GM12878 (cell line): ENCODE measurements around the gene ELAPOR1. TPM values are rescaled to one million over a fixed set of nuclear protein-coding genes. Genes with fewer than 3 reads are reported as not detected.

Experiments used
- ATAC-seq: fragments of 200-7000 bp; cut with Tn5 transposase; 3 replicates; pipeline ENCODE4 v1.9.1; 2020; ENCODE audit warnings: mild to moderate bottlenecking, moderate library complexity
- BruUV-seq: library from RNA; stranded (reverse); fragments of 400-500 nt; replicated peaks from 2 replicates; lab custom pipeline; 2021; lab: Mats Ljungman, UMichigan
- CTCF ChIA-PET: fragments of 300-600 bp; sonication (Branson Sonifier 250); formaldehyde crosslinking; extraction: SDS; loops from one replicate; lab custom pipeline; 2021; ENCODE audit warnings: inconsistent platforms; lab: Yijun Ruan, JAX
- POLR2A ChIA-PET: fragments of 350-600 bp; formaldehyde crosslinking; extraction: SDS; loops from one replicate; lab custom pipeline; 2021; ENCODE audit warnings: inconsistent platforms; lab: Charles Lee
- RAD21 ChIA-PET: fragments of 300-600 bp; sonication (Branson Sonifier 250); formaldehyde crosslinking; loops from one replicate; lab custom pipeline; 2023; ENCODE audit warnings: antibody characterized with exemption; ENCODE audit not compliant: unreplicated experiment; lab: Charles Lee
- SMC1A ChIA-PET: fragments of 300-600 bp; sonication (Branson Sonifier 250); formaldehyde crosslinking; loops from one replicate; lab custom pipeline; 2023; ENCODE audit not compliant: unreplicated experiment, uncharacterized antibody; lab: Charles Lee
- DNase-seq: peaks from one replicate; pipeline ENCODE4 v3.0.0-alpha.2; 2011; ENCODE audit warnings: low read depth, low spot score
- FAIRE-seq: peaks from 3 replicates; lab custom pipeline; 2011; peaks lifted over from hg19 to GRCh38; lab: Jason Lieb, UNC
- H2AFZ ChIP-seq: 2 replicates; pipeline ENCODE4 v1.6.0; 2011; ENCODE audit warnings: low read depth, low read length, control low read depth; ENCODE audit not compliant: control insufficient read depth
- H3K27ac ChIP-seq: 2 replicates; pipeline ENCODE4 v1.5.1; 2011; ENCODE audit warnings: control low read depth; ENCODE audit not compliant: control insufficient read depth, insufficient read depth
- H3K27me3 ChIP-seq, 2 experiments: replicated peaks in 1 of 2; 2 replicates each; pipeline versions ENCODE4 v1.6.0 to v1.6.1; 2011; ENCODE audit warnings: low read length in 1 of 2; ENCODE audit not compliant: control insufficient read depth in 2 of 2, insufficient read depth in 2 of 2
- H3K36me3 ChIP-seq, 2 experiments: 2 replicates each; pipeline ENCODE4 v1.5.1; 2011; ENCODE audit warnings: low read length in 1 of 2; ENCODE audit not compliant: control insufficient read depth in 2 of 2, insufficient read depth in 2 of 2
- H3K4me1 ChIP-seq: 2 replicates; pipeline ENCODE4 v1.6.1; 2011; ENCODE audit warnings: mild to moderate bottlenecking, low read length, moderate library complexity, mixed read lengths; ENCODE audit not compliant: control insufficient read depth, insufficient read depth
- H3K4me2 ChIP-seq: 2 replicates; pipeline ENCODE4 v1.6.0; 2011; ENCODE audit warnings: control low read depth; ENCODE audit not compliant: control insufficient read depth, insufficient read depth
- H3K4me3 ChIP-seq: fragments of 200-600 bp; sonication (generic); 2 replicates; pipeline ENCODE4 v1.5.1; 2016
- H3K79me2 ChIP-seq: 2 replicates; pipeline ENCODE4 v1.6.0; 2011; ENCODE audit warnings: low read length; ENCODE audit not compliant: control insufficient read depth, insufficient read depth
- H3K9ac ChIP-seq: 2 replicates; pipeline ENCODE4 v1.8.0; 2011; ENCODE audit warnings: low read length, control low read depth, mixed read lengths; ENCODE audit not compliant: control insufficient read depth, insufficient read depth
- H3K9me3 ChIP-seq: replicated peaks from 3 replicates; pipeline ENCODE4 v1.5.1; 2011; ENCODE audit warnings: mild to moderate bottlenecking, low read length; ENCODE audit not compliant: control insufficient read depth, insufficient read depth
- H4K20me1 ChIP-seq: 2 replicates; pipeline ENCODE4 v1.6.0; 2011; ENCODE audit not compliant: control insufficient read depth, insufficient read depth
- BMI1 ChIP-seq: fragments of 450-650 bp; IDR thresholded peaks from 2 replicates; pipeline ENCODE4 v1.6.1; 2016; ENCODE audit warnings: mild to moderate bottlenecking, moderate library complexity, borderline replicate concordance
- CHD1 ChIP-seq: IDR thresholded peaks from 2 replicates; pipeline ENCODE4 v1.6.1; 2012; ENCODE audit warnings: low read depth, low read length, improper control_type of control experiment
- ESRRA ChIP-seq: IDR thresholded peaks from 2 replicates; pipeline ENCODE4 v1.6.1; 2012; ENCODE audit warnings: mild to moderate bottlenecking, low read length, improper control_type of control experiment
- GATAD2B ChIP-seq: fragments of 450-650 bp; conservative IDR thresholded peaks from 2 replicates; pipeline ENCODE4 v1.6.1; 2017; ENCODE audit warnings: low read depth, mild to moderate bottlenecking, moderate library complexity
- IKZF2 ChIP-seq, 2 experiments: fragments of 450-650 bp; IDR thresholded peaks; 2 replicates each; pipeline ENCODE4 v1.6.1; 2017; ENCODE audit warnings: mild to moderate bottlenecking in 2 of 2, moderate library complexity in 2 of 2
- MEF2B ChIP-seq: fragments of 450-650 bp; IDR thresholded peaks from 2 replicates; pipeline ENCODE4 v1.6.1; 2018; ENCODE audit warnings: mild to moderate bottlenecking, moderate library complexity; ENCODE audit not compliant: partially characterized antibody, poor library complexity, severe bottlenecking
- MTA3 ChIP-seq: IDR thresholded peaks from 2 replicates; pipeline ENCODE4 v1.6.1; 2012; ENCODE audit warnings: low read length, inconsistent platforms, borderline replicate concordance
- NRF1 ChIP-seq: conservative IDR thresholded peaks from 2 replicates; pipeline ENCODE4 v1.6.1; 2011; ENCODE audit warnings: mild to moderate bottlenecking, low read depth, low read length, improper control_type of control experiment
- POLR2AphosphoS5 ChIP-seq: IDR thresholded peaks from 2 replicates; pipeline ENCODE4 v1.6.1; 2011; ENCODE audit warnings: mild to moderate bottlenecking, low read length, inconsistent platforms
- RBBP5 ChIP-seq: fragments of 200-600 bp; sonication (generic); conservative IDR thresholded peaks from 2 replicates; pipeline ENCODE4 v1.6.1; 2016
- WGBS: methylation state at CpG from one replicate; pipeline ENCODE4 v1.1.6; 2016; ENCODE audit warnings: low lambda C conversion rate; ENCODE audit not compliant: insufficient replicate concordance, insufficient coverage; ENCODE audit errors: missing lambda C conversion rate; 5-methylcytosine and 5-hydroxymethylcytosine counted together
- in situ Hi-C: fragments of 300-500 bp; cut with MboI; formaldehyde crosslinking; loops from 9 replicates; pipeline ENCODE4 v1.14.3; 2018; ENCODE audit warnings: mixed read lengths
- intact Hi-C: fragments of 100-400 bp; cut with micrococcal nuclease; formaldehyde crosslinking; loops from one replicate; pipeline ENCODE4 v1.14.2; 2022; ENCODE audit not compliant: unreplicated experiment
- polyA plus RNA-seq, 11 experiments: library from polyadenylated mRNA; depleted of rRNA in 4 of 11; unstranded in 6 of 11; stranded (reverse) in 5 of 11; fragments of >200 nt; fragmentation: Nextera tagmentation in 4 of 11; fragmentation: Illumina TruSeq in 1 of 11; extraction: Ambion mirVana in 4 of 11; extraction: Trizol in 1 of 11; gene quantifications; 1 replicate in 1 of 11; 2 replicates in 10 of 11; pipeline versions ENCODE4 v1.2.1 to v1.2.3, GENCODE V29; 2011 to 2016; ENCODE audit warnings: inconsistent platforms in 2 of 11, missing spikeins in 2 of 11, low read depth in 1 of 11
- total RNA-seq, 4 experiments: library from RNA; depleted of rRNA in 3 of 4; stranded (reverse); fragments of >200 nt in 3 of 4; fragmentation: Illumina TruSeq in 1 of 4; extraction: Trizol in 1 of 4; gene quantifications; 2 replicates each; pipeline versions ENCODE4 v1.2.1 to v1.2.3, GENCODE V29; 2013 to 2021
- TF ChIP-seq, protein P1 (sequence below): fragments of 450-650 bp; IDR thresholded peaks from 2 replicates; pipeline ENCODE4 v1.6.1; 2018; ENCODE audit warnings: mild to moderate bottlenecking, low read depth, moderate library complexity; ENCODE audit not compliant: partially characterized antibody
- TF ChIP-seq, protein P2 (sequence below): fragments of 450-650 bp; formaldehyde crosslinking; IDR thresholded peaks from 2 replicates; pipeline ENCODE4 v1.5.0; 2022; ENCODE audit warnings: mild to moderate bottlenecking, missing genetic modification characterization
- TF ChIP-seq, protein P3 (sequence below): fragments of 450-650 bp; IDR thresholded peaks from 2 replicates; pipeline ENCODE4 v1.6.1; 2017; ENCODE audit warnings: mild to moderate bottlenecking, low read depth, inconsistent platforms; ENCODE audit not compliant: poor library complexity, severe bottlenecking
- TF ChIP-seq, protein P4 (sequence below): IDR thresholded peaks from 2 replicates; pipeline ENCODE4 v1.6.1; 2012; ENCODE audit warnings: low read depth, low read length, improper control_type of control experiment

Gene ELAPOR1
- total and polyA plus RNA-seq, 10 of the 15 experiments (the other 5 are each of a cell fraction or from before 2014, with no cell fraction given) = 0.04 to 2.1 (median 0.19) TPM; not detected in 2

DNA sequence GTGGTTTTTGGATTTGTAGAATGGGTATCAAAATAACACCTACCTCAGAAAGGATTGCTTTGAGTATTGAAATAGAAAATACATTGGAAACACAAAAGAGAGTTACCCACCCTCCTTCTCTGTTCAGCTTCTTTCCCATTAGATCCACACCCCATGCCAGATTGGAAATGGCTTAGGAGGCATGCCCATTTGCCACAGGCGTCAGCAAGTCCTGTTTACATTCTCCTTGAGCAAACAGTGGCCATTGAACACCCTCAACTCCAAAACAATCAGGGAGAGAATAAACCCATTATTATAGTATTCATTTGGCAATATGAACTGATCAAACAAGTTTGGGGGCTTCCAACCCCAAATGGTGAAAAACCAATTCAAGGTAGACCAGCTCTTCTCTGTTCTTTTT, 2.4 kb downstream of the ELAPOR1 start:
- Histone ChIP-seq H3K27me3 (peaks cover 8 to 11% of the 10 kb centered on the region in 2 experiments), H3K4me2 (no peak overlapping the region), H4K20me1 (no peaks in the 10 kb centered on the region), H3K36me3 (no peaks in the 10 kb centered on the region), H3K9ac (no peak overlapping the region), H2AFZ (no peak overlapping the region), H3K27ac (no peak overlapping the region), H3K79me2 (no peaks in the 10 kb centered on the region), H3K4me1 (peaks cover 15% of the 10 kb centered on the region), H3K4me3 (no peak overlapping the region), H3K9me3 (no peaks in the 10 kb centered on the region)
- SMC1A ChIA-PET = interaction anchor here (0.6 to 1.0 kb wide), 4 partner anchors 15 to 381 kb away, joined by 3 read pairs; no protein-coding TSS in a partner anchor
- FAIRE-seq = no peak
- no peak for ATAC-seq
- no TSS peak for BruUV-seq
- POLR2A ChIA-PET = interaction anchor here (0.6 kb wide), 1 partner anchor 70 kb away, joined by 5 read pairs; no protein-coding TSS in a partner anchor
- in situ Hi-C loops = no loop called here
- WGBS = 0% methylated on average over 1 of the region's 1 CpG
- CTCF ChIA-PET = interaction anchor here (0.8 to 1.8 kb wide), 2 partner anchors 16 to 290 kb away, joined by 4 to 5 read pairs; no protein-coding TSS in a partner anchor
- DNase-seq = no peak
- RAD21 ChIA-PET = interaction anchor here (1.0 to 1.2 kb wide), 2 partner anchors 15 to 74 kb away, joined by 3 read pairs; partner anchors contain the start of gene WDR47
- intact Hi-C loops = loop anchor here (10.0 kb wide), 1 partner anchor 279 kb away; the partner anchor contains the start of gene SORT1
- TF ChIP-seq POLR2AphosphoS5 (no peak), RBBP5 (no peak), BMI1 (no peak), MTA3 (no peak), MEF2B (no peak), IKZF2 (IDR thresholded peaks at IDR 0.05) (no peak), GATAD2B (no peak), NRF1 (no peak), CHD1 (no peak), ESRRA (no peak)
- TF ChIP-seq, protein P1, sequence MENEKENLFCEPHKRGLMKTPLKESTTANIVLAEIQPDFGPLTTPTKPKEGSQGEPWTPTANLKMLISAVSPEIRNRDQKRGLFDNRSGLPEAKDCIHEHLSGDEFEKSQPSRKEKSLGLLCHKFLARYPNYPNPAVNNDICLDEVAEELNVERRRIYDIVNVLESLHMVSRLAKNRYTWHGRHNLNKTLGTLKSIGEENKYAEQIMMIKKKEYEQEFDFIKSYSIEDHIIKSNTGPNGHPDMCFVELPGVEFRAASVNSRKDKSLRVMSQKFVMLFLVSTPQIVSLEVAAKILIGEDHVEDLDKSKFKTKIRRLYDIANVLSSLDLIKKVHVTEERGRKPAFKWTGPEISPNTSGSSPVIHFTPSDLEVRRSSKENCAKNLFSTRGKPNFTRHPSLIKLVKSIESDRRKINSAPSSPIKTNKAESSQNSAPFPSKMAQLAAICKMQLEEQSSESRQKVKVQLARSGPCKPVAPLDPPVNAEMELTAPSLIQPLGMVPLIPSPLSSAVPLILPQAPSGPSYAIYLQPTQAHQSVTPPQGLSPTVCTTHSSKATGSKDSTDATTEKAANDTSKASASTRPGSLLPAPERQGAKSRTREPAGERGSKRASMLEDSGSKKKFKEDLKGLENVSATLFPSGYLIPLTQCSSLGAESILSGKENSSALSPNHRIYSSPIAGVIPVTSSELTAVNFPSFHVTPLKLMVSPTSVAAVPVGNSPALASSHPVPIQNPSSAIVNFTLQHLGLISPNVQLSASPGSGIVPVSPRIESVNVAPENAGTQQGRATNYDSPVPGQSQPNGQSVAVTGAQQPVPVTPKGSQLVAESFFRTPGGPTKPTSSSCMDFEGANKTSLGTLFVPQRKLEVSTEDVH = no peak
- TF ChIP-seq, protein P2, sequence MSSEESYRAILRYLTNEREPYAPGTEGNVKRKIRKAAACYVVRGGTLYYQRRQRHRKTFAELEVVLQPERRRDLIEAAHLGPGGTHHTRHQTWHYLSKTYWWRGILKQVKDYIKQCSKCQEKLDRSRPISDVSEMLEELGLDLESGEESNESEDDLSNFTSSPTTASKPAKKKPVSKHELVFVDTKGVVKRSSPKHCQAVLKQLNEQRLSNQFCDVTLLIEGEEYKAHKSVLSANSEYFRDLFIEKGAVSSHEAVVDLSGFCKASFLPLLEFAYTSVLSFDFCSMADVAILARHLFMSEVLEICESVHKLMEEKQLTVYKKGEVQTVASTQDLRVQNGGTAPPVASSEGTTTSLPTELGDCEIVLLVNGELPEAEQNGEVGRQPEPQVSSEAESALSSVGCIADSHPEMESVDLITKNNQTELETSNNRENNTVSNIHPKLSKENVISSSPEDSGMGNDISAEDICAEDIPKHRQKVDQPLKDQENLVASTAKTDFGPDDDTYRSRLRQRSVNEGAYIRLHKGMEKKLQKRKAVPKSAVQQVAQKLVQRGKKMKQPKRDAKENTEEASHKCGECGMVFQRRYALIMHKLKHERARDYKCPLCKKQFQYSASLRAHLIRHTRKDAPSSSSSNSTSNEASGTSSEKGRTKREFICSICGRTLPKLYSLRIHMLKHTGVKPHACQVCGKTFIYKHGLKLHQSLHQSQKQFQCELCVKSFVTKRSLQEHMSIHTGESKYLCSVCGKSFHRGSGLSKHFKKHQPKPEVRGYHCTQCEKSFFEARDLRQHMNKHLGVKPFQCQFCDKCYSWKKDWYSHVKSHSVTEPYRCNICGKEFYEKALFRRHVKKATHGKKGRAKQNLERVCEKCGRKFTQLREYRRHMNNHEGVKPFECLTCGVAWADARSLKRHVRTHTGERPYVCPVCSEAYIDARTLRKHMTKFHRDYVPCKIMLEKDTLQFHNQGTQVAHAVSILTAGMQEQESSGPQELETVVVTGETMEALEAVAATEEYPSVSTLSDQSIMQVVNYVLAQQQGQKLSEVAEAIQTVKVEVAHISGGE (CRISPR knock-in tag) = no peak
- TF ChIP-seq, protein P3, sequence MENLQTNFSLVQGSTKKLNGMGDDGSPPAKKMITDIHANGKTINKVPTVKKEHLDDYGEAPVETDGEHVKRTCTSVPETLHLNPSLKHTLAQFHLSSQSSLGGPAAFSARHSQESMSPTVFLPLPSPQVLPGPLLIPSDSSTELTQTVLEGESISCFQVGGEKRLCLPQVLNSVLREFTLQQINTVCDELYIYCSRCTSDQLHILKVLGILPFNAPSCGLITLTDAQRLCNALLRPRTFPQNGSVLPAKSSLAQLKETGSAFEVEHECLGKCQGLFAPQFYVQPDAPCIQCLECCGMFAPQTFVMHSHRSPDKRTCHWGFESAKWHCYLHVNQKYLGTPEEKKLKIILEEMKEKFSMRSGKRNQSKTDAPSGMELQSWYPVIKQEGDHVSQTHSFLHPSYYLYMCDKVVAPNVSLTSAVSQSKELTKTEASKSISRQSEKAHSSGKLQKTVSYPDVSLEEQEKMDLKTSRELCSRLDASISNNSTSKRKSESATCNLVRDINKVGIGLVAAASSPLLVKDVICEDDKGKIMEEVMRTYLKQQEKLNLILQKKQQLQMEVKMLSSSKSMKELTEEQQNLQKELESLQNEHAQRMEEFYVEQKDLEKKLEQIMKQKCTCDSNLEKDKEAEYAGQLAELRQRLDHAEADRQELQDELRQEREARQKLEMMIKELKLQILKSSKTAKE = no peak
- TF ChIP-seq, protein P4, sequence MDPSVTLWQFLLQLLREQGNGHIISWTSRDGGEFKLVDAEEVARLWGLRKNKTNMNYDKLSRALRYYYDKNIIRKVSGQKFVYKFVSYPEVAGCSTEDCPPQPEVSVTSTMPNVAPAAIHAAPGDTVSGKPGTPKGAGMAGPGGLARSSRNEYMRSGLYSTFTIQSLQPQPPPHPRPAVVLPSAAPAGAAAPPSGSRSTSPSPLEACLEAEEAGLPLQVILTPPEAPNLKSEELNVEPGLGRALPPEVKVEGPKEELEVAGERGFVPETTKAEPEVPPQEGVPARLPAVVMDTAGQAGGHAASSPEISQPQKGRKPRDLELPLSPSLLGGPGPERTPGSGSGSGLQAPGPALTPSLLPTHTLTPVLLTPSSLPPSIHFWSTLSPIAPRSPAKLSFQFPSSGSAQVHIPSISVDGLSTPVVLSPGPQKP = no peak
